SKM-1 (cell line): ENCODE measurements around the gene MINDY4.
"Not testable (repeated sequence)": the region's sequence is repeated elsewhere in the genome, so short reads cannot be mapped to it uniquely, and the experiment has no call there.

ENCODE experiments used
- DNase-seq: peaks from one replicate; lab custom pipeline; 2025; ENCODE audit not compliant: unreplicated experiment; lab: John Stamatoyannopoulos, UW

The MINDY4 gene

DNA sequence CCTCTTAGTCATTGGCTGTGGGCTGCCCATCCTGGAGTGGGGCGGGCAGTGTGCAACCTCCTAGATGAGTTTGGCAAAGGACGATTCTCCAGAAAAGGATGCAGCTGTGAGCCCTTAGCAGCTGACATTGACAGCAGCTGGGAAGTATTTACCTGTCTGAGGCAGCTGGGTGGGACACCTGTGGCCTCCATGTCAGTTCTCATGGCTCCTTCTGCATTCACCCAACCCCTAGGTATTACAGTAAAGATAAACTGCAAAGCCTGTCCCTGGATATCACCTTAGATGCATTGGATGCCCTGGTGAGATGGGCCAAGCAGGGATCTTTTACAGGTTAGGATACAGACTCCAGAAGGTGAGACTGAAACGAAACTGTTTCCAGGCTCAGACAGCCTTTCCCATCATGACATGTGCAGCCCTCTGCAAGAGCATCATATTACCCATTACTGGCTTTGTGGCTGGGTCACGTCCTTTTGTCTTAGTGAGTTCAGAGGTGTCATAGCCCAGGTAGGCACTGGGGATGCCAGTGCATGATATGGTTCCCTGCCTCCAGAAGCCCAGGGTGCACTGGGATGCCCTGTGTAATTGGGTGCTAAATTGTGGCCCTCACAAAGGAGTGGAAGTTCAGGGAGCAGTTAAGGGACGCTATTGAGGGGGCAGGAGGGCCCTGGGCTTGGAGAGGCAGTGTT lies 28.9 kb downstream of the MINDY4 start:
- no peak for DNase-seq

GRCh38 chr7:30800785-30801252 lies 29.6 kb downstream of the MINDY4 start:
- DNase-seq = peak; percentile 34

DNA sequence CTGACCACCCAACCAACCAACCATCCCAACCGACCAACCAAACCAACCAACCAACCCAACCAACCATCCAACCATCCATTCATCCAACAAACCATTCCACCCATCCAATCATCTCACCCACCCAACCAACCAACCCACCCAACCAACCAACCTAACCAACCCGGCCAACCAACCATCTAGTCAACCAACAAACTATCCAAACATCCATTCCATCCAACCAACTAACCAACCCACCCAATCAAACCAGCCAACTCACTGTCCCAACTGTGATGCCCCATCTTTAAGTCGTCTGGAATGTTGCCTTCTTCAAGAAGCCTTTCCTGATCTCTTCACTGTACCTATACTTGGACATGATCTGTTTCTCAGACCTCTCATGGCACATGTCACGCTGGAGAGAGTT lies 31.6 kb downstream of the MINDY4 start:
- no peak for DNase-seq

- DNase-seq = no peak
These were observed 33.0 kb downstream of the MINDY4 start for GRCh38 chr7:30804078-30804661.

DNA sequence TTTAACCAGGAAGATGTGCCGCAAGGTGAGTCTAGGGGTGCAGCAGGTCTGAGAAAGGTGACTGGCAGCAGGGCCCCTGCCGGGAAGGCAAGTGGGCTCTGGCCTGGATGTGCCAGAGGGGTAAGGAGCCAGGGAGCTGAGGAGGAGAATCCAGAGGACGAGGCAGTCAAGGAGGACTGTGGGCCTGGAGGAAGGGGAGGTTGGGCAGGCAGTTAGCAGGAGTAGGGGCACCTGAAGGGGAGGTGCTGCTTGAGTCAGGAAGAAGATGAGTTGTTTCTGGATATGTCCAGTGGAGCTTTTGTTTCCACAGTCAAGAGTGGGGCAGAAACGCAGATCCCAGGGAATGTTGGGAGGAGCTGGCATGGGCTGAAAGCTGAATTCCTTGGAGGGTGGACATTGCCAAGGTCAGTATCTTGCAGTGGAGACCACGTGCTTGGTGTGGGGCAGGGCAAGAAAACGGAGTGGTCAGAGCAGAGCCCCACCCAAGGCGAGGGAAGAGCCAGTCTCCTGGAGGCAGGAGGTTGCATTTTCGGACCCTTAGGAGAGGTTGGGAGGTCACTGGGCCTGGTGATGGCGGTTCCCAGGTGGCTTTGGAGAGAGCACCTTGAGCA lies 34.0 kb downstream of the MINDY4 start:
- DNase-seq = no peak

GRCh38 chr7:30805931-30806330 lies 34.7 kb downstream of the MINDY4 start:
- no peak for DNase-seq

GRCh38 chr7:30807477-30807876 lies 36.3 kb downstream of the MINDY4 start:
- not testable (repeated sequence) for DNase-seq

DNA sequence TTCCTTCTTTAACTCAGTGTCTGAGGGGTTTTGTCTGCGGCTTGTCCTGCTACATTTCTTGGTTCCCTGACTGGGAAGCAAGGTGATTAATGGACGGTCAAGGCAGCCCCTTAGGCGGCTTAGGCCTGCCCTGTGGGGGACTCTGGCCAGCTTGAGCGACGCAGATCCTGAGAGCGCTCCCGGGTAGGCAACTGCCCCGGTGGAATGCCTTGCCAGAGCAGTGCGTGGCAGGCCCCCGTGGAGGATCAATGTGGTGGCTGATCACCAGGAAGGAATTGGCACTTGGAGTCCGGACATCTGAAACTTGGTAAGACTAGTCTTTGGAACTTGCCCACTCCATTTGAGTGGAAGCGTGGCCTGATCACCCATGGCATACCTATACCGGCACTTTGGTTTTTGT lies 36.7 kb downstream of the MINDY4 start:
- not testable (repeated sequence) for DNase-seq

GRCh38 chr7:30810986-30811385 lies 39.8 kb downstream of the MINDY4 start:
- no peak for DNase-seq

DNA sequence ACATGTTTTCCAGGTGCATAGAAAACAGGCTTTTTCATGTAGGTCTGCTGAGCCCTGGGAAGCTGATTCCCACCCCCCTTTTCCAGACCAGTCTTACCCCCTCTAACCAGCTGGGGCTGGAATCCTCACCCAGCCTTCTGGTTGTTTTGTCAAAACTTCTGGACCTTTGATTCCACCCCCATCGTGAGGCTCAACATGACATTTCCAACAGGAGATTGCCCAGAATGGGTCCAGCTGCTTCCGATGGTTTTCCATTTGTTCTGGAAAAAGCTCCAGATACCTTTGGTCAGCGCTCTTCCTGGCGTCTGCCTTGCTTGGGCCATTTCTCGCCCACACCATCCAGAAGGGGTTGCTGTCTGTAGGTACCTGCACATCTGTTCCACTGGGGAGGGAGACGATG lies 41.5 kb downstream of the MINDY4 start:
- no peak for DNase-seq

- DNase-seq = no peak
These were observed 42.2 kb downstream of the MINDY4 start for GRCh38 chr7:30813466-30813865.

- no peak for DNase-seq
These were observed 43.6 kb downstream of the MINDY4 start for GRCh38 chr7:30814700-30815387.

GRCh38 chr7:30815388-30815854 lies 44.2 kb downstream of the MINDY4 start:
- no peak for DNase-seq

GRCh38 chr7:30815951-30816644 lies 44.9 kb downstream of the MINDY4 start:
- DNase-seq = no peak

GRCh38 chr7:30816645-30817370 lies 45.6 kb downstream of the MINDY4 start:
- DNase-seq = no peak

GRCh38 chr7:30817371-30817767 lies 46.2 kb downstream of the MINDY4 start:
- no peak for DNase-seq

DNA sequence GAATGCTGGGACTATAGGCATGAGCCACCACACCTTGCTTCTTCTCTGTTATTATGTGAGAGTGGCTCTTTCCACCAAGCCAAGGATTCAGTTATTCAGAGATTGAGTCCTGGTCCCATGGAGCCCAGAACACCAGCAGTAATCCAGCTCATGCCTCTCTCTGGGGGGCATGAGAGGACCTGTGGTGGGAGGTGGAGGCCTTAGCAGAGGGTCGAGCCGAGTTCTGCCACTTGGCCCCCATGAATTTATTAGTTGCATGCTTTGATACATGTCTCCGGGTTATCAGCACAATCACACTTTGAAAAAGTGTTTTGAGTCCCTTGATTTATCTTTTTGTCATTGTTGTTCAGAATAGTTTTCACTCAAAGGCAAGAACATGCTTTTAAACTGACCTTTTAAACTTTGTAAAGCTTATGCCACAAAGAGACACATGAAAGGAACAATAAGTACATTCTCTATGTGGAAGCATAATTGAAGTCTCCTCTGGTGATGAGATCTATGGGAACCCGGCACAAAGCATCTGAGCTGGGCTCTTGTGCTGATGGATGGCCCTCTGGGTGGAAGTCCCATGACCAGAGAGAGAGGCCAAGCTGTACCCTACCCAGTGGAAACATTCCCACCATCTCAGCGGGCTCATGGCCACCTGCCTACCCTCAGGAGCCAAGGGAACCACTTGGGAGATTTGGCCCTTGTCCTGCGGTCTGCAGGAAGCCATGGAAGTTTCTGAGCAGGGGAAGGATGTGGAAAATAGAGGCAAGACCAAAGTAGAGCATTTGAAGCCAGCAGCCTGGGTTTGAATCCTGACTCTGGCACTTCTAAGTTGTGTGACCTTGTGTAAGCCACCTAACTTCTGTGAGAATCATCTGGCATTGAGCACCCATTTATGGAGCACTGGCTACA lies 53.9 kb downstream of the MINDY4 start:
- DNase-seq = no peak

DNA sequence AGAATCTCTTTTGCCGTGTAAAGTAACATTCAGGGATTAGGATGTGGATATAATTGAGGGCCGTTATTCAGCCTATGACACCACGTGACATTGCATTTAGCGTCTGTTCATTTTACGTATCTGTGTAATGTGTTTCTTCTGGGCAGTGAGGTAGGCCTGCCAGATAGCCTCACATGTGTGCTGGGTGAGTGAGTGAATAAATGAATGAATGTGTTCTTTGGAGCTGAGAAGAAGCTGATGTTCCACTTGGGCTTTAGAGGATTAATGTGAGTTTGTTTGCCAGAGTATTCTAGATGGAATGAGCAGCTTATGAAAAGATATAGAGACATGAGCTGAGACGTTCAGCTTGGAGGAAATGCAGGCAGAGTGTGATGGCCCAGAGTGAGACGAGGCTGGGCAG lies 55.0 kb downstream of the MINDY4 start:
- no peak for DNase-seq

DNA sequence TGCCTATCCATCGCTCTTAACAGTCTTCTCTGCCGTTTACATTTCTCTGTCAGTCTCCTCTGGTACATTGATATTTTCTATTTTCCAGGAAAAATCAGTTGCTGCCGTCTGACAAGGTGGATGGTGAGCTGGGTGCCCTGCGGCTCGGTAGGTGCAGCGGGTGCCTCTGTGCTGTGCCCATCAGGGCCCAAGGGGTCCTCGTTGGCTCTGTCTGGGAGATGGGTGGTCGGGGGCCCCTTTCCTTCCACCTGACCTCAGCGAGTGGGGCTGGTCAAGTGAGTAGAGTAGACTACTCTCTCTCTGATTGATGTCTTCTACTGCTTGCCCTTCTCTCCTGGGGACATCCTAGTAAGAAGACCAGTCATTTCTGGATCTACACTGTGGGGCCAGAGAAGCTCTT lies 57.4 kb downstream of the MINDY4 start:
- DNase-seq = no peak
